Stimulated activated CD4-positive, alpha-beta T cell treated with anti-CD3 and anti-CD28 coated beads, Interleukin-12 subunit alpha, Interleukin-12 subunit beta, amount 100 ng/mL, for 4 hours (primary cell): ENCODE results near the gene IGF1R.
A peak's percentile ranks its signal among the peaks of the same experiment; 100 is the strongest.

Experiments
- DNase-seq: peaks from one replicate; pipeline ENCODE4 v3.0.0-alpha.2; 2020

IGF1R gene

DNA sequence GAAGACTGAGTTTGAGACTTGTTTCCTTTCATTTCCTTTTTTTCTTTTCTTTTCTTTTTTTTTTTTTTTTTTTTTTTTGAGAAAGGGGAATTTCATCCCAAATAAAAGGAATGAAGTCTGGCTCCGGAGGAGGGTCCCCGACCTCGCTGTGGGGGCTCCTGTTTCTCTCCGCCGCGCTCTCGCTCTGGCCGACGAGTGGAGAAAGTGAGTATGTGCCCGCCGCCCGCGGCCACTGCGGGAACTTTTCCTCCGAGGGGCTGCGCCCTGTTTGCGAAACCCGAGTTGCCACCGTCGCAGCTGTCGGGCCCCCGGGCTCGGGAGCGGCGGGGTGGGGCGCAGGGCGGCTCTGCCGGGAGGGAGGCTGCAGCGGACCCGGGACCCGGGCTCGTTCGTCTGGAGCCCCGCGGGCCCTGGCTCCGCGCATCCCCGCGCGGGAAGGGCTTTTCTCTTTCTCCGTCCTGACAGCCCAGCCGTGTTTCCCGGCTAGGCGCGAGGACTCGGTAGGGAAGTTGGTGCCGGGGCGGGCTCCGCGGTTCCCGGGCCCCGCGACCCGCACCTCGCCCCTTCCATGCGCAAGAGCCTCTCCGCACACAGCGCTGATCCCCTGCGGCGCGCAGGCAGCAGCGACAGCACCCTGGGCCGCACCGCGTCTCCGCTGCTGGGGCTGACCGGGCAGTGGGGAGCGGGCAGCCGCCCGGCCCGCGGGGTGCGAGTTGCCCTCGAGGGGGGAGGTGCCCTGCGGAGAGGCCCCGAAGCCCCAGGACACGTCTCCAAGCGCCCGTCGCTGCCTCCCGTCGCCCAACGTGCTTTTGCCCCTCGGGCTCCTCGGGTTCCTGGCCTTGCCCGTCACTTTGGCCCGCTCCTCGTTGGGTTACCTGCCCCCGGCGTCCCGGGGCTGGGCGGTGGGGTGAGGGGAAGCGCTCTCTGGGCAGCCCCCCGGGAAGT, 1.4 kb downstream of the IGF1R start:
- DNase-seq: peak; percentile 44

DNA sequence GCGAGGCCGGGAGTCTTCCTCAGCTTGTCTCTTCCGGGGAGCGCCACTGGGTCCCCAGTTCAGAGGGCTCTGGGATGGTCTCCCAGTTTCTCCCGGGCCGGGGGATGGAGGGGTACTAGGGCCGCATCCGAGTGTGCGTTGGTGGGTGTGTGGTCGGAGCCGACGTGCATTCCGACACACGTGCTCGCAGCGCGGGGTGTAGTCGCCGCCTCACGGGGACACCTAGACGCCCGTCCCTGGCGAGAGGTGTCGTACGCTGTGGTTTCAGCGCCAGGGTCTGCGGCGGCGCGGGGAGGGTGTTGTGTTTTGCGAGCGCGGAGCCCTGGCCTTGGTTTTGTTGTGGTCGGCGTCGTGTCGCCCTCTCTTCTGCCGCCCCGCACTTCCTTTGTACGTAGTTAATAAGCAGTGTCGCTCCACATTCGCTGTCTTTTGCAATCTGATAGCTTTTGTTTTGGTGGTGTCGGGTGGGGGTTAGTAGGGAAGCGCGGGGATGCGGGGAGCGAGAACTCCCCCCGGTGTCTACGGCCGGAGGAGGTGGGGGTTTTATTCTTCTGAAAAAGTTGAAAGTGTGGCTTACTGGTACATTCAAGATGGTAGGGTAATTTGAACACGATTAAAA, 2.2 kb downstream of the IGF1R start:
- peak; percentile 31 for DNase-seq

DNA sequence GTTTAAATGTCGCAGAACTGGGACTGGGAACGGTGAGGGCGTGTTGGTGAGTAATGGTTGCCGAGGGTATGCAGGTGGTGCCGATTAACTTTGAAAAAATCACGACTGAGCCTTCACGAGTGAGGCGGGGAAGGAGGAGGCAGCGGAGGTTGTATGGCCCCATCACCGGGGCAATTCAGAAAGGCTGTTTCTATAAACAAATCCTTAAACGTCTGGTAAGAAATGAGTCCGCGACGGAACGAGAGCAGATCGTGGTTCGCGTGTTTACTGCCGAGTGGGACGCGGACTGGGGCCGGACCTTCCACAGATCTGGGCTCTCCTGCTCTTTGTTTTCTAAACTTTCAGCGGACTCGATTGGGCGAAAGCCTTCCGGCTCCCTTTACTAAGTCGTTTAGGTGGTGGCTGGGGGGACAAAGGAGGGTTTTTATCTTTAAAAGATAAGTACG, 2.7 kb downstream of the IGF1R start:
- DNase-seq: peak; percentile 15

DNA sequence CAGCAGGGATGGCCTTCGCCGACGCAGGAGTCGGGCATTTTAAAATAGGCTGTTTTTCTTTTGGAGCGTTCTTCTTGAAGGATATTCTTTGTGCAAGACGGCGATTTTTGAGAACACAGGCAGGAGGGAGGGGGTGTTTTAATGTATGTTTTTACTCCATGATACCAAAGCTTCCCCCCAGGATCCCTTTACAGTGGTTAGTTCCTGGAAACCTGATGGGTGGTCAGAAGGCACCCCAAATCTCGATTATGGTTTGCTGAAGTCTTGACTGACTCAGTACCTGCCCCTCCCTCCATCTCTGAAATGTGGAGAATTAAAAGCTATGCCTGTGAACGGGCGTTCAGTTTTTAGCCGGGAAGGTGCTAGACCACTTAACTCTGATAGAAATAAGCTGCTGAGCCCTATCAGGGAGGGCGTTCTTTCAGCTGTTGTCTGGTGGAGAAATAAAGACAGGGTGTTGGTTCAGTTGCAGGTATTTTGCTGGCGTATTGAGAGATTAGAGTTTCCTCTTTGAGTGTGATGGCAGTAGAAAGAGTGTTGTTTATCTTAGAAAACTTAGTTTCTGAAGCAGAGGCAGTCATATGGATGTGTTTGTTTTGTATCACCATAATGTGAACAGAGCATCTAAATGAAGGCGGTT, 3.4 kb downstream of the IGF1R start:
- DNase-seq: no peak

DNA sequence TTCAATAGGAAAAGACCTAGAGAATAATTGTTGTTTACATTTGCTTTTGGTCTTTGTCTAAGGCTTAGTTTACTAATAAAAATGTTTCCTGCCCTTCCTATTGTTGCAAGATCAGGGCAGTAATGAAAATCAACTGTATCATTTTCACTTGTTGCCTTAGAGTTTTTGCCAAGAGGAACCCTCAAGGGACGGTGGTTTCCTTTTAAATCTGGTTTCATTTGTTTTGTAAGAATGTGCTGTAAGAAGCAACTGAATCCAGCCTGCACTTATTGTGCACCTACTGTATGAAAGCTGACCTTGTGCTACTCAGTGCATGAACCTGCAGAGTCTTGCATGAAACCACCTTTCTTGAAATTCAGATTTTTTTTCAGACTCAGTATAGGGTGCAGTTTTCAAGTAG, 5.3 kb downstream of the IGF1R start:
- no peak for DNase-seq

DNA sequence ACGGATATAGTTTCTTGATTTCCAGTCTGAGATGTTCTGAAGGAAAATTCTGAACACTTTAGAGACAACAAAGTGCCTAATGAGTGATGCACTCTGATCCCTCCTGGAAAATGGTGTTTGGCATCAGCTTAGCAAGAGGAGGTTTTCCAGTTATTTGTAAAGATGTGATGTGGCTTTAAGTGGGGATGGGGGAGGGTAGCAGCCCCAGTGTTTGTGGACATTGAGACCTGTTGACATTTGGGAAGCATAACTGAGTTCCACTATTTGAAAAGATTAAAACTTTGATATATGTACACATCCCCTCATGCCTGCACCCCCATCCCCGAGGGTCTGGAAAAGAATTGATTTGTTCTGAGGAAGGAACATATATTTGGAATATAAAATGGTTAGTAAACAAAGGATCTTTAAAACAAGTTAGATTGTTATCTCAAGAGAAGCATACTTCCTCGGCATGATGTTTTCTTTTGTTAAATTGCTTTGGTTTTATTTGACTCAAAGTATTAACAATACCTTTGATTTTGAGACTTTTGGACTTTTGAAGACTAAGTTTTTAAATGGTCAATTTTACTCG, 6.5 kb downstream of the IGF1R start:
- DNase-seq: no peak

DNA sequence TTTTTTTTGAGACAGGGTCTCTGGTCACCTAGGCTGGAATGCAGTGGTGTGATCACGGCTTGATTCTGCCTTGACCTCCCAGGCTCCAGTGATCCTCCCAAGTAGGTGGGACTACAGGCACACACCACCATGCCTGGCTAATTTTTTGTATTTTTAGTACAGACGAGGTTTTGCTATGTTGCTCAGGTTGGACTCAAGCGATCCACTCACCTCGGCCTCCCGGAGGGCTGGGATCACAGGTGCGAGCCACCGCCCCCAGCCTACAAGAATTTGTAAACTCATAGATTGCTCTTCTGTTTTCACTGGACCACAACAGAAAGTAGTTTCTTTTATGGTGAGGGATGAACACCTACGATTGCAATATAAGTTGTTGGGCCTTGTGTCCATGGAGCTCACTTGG, 7.4 kb downstream of the IGF1R start:
- no peak for DNase-seq

DNA sequence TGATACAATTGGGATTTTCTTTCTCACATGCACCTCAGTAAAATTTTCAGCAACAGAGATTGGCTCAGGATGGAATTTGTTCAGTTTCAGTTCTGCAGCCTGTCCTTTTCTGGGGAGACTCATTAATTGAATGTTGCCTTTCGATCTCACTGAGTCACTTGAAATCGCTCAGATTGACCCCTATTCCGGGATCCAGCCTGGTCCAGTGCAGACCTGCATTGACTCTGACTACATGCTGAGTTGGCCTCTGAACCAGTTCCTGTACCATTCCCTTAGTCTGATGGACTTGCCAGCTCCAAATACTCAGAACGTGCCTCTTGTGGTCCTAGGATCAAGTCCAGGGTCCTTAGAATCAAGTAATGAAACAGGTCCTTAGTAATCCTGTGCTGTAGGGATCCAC, 9.4 kb downstream of the IGF1R start:
- no peak for DNase-seq

DNA sequence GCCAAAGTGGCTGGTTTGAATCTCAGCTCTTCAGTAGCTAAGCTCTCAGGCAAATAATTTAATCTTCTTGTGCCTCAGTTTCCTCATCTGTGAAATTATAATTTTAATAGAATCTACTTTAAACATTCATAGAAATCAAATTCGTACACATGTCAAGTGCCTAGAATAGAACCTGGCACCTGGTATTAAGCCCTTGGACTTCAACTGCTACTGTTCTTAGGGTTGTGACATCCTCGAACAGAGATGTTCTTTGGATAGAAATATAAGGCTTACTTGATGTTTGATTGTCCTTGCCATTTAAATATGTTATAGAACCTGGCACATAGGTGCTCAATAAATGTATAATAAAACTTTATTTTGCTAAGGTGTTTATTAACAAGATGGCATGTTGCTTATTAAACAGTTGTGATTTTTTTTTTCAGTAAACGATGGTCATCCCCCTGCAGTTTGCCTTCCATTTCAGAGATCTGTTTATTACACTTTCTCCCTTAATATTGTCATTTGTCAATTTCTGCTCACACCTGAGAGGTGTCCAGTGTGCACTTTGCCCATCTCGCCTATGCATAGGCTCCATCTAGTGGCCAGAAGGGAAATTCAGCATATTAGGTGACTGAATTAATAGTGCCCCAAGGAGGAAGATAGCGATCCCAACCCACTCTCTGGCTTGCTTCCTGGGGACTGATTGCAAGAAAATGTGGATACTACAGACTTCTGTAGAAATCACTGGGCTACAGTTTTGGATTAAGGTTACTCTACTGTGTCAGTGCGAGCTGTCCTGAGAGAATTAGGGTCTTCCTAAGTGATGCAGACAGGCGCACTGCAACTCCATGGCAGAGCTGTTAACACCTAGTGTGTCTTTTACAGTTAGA, 10.7 kb downstream of the IGF1R start:
- peak; percentile 12 for DNase-seq

DNA sequence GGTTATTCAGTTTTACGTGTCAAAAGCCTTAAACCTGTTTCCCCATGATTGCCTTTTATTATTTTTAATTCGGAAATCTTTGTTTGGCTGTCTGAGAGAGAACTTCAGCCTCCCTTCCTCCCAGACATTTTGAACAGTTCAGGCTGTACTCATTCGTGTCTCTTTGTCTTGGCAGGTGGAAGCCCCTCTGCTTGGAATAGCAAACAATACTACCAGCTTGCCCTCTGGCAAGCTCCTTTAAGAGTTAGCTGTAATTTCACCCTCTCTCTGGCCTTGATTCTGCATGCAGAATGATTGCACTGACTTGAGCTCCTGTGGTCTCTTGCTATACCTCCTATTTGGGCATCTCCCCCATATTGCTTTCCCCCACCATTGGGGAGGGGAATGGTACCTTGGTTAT, 11.7 kb downstream of the IGF1R start:
- no peak for DNase-seq

DNA sequence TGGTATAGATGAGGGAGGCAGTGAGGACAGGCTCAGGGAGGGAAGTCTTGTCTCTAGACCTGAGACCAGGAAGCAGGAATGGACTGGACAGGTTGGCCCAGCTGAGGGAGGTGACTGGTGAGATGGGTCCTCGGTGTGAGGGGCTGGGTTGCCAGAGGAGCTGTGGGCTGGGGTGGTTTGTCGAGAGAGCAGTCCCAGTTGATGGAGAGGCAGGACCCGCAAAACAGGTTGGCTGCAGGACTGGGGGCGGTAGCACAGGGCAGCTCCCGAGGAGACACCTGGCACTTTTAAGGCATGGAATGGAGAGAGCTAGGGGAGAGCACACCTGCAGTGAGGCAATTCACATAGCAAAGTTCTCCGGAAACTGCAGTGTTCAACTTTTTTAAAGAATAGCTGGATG, 14.7 kb downstream of the IGF1R start:
- no peak for DNase-seq

DNA sequence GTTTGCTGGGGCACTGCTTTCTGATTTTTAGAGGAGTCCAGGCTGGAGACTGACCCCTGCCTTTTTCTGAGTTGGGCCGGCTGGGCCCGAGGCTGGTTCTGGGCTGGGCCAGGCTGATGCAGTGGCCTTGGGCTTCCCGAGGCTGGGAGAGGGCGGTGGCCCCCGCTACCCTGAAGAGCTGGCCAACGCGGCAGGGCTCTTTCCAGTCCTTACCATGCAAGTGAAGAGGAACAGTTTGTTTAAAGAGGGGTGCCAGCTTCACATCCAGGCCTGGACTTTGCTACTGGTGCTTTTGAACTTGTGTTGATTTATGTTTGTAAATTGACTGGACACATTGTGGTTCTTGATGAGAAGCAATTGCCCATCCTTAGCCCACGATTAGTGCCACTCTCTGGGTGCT, 15.3 kb downstream of the IGF1R start:
- DNase-seq: no peak

DNA sequence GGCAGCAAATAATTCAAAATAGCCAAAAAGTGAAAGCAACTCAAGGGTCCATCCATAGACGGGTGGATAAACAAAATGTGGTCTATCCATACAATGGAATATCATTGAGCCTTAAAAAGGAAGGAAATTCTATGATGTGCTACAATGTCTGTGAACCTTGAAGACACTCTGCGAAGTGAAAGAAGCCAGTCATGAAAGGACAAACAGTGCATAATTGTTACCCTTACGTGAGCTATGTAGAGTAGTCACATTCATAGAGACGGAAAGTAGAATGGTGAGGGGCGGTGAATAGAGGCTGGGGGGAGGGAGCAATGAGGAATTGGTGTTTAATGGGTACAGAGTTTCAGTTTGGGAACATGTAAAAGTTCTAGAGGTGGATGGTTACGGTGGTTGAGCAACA, 18.1 kb downstream of the IGF1R start:
- no peak for DNase-seq

DNA sequence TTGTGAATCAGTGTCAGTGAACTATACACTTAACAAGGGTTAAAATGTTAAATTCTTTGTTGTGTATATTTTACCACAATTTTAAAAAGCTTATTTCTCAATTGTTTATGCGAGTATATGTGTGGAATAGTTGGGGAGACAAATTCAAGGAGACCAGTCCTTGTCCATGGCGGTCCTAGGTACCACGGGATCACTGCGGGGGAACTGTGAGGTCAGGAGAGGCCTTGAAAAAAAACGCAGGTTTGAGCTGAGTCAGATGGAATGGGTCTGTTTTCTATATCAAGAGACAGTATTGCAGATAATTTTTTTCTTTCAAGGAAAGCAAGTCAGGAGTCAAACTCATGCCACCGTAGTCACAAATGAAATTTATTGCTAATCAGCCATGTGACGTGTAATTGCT, 18.5 kb downstream of the IGF1R start:
- no peak for DNase-seq

DNA sequence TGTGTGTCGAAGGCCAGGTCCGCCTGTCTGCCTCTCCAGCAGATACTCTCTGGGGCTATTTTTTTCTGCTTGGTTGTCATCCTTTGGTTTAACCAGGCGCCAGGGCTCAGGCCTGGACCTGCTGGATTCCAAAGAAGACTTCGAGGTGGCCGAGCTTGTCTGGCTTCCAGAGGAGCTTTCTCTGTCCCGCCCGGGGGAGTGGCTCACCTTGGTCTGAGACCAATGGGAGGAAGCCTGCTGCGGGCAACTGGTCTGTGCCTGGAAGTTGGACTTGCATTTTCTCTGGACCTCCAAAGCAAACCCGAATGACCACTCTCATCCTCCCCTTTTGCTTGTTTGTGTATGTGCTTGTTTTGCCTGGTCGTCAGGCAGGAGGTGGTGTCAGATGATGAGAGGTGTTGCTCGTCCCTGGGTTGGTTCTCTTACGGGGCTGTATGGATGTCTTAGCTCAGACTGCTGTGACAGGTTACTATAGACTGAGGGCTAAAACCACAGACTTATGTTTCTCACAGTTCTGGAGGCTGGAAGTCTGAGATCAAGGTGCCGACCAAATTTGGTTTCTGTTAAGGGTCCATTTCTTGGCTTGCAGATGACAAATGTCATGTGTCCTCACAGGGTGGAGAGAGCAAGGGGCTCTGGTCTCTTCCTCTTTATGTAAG, 19.3 kb downstream of the IGF1R start:
- DNase-seq: no peak

DNA sequence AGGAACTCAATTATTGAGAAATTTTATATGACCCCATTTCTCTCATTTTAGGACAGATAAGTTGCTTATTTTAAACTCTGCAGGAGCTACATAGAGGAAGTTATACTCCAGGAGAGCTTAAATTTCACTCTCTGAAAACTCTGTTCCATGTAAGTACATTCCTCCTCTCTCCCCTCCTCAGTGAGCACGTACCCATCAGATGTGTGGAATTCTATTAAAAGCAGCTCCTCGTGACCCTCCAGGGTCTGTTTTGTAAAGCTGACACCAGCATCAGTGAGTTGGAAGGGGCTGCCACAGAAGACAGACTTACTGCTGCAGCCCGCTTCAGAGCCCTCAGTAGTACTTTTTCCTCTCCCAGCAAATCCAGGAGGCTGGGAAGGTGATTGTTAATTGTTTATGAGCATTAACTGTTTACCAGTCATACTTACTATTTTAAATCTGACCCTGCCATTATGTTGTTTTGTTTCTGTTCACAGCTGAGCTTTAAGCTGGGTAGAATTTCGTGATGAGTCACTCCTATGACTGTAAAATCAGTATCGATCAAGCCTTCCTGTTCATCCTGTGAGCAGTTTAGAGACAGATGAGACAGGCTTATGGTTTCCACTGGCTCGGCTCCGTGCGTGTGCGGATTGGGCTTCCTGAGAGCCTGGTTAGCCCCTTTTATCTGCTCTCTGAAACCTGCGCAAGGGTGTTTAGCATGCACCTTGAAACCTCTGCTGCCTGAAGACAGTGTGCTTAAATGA, 20.4 kb downstream of the IGF1R start:
- DNase-seq: peak; percentile 49

DNA sequence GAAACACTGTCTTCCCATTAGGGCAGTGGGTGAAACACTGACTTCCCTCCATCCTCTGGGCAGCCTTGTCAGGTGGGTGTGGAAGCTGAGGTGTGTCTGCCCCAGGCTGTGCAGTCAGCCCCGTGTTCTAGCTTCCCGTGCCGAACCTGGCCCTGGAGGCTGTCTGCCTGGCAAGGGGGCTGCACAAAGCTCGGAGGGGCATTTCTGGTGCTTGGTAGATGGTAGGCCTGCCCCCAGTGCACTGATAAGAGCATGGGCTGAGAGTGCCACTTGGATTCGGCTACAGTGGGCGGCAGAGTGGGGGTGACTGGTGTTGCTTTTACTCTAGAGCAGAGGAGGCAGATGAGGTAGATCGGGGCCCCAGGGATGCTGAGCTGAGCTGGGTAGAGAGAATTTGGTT, 21.3 kb downstream of the IGF1R start:
- DNase-seq: no peak

DNA sequence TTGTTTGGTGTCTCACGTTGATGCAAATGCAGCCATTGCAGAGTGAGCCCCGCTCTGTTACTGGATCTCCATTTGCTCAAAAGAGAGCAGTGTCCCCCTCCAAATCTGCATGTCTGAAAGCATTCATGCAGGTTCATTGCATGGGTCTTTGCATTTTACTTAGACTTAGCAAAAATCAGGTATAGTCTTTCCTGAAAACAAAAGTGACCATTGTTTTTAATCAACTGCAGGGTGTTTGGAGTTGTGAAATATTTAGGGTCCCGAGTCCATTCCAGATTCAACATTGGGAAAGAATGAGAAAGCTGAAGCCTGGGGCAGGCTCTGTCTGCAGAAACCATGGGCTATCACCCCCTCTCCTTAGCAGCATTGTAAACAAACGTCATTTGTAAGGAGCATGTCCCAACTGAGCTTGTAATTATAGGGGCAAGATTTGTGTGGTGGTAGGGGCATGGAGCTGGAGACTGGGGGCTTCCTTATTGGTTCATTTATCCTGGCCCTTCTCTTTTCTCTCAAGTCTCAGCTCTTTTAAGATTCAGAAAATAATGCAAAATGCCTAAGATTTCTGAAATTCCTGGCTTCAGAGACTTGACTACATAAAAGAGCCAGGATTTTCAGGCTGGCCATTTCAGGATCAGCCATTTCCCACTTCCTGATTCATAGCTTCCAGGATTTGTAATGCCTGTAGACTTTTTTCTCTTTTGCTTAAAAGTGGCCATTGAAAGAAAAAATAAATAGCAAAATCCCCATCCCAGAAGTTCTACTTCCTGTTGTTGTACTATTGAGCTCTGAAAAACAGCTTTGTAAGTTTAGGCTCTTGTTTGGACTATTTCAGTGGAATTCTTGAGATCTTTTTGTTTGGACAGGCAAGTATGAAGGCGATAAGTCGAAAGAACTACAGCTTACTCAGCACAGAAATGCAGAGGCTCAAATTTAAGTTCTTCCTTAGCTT, 23.0 kb downstream of the IGF1R start:
- DNase-seq: no peak

DNA sequence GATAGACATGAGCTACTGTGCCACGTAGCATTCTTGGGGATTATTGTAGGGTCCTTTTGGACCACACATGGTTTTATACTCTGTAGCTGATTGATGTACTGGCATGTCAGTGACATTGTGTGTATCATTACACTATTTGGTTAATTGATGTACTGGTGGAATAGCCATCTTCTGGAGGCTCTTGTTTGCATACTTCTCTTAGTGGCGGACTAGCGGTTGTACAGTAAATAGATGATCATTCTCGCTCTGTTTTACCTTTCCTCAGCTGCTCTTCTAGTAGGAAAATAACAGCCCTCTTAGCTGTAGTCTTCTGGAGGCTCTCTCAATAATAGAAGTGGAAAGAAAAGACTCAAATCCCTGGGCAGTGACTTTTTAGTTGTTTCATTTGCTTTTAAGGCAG, 24.8 kb downstream of the IGF1R start:
- DNase-seq: no peak

DNA sequence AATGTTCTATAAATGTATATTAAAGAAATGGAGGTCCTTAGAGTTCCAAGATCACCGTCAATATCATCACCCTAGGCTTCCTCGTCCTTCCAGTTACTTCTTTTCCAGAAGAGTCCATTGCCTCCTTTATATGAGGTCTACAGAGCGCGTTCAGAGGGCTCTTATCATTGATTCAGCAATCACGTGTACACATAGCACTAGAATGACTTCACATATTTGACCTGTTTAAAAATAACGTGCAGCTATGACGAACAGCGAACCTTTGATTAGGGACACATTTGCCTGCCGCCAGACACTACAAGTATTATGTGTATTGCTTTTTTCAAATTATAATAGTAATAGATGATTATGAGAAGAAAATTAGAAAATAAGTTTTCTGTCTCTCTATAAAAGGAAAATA, 26.0 kb downstream of the IGF1R start:
- DNase-seq: no peak
